Measurements from ENCODE around the gene ITIH4. TPM values are rescaled to one million over a fixed set of nuclear protein-coding genes. Genes with fewer than 3 reads are reported as not detected.
A peak's percentile ranks its signal among the peaks of the same experiment; 100 is the strongest.

The ITIH4 gene
- total and polyA plus RNA-seq, 2 of the 13 experiments (the other 11 are each of a cell fraction or from before 2014, with no cell fraction given), result 2.7 to 5.3 TPM

GRCh38 chr3:52827866-52828376 lies 2.6 kb downstream of the ITIH4 start (continued):
- TF ChIP-seq TRIM24 (CRISPR knock-in tag; IDR thresholded peaks at IDR 0.05) (no peak), ATF7-NPFF (CRISPR knock-in tag; IDR thresholded peaks at IDR 0.05; ENCODE audit: low read depth) (0 out of 2 replicates have a peak, but pooled peaks have one; percentile 32), NAIF1 (CRISPR knock-in tag; IDR thresholded peaks at IDR 0.05; ENCODE audit: borderline replicate concordance) (no peak), RBAK (CRISPR knock-in tag; IDR thresholded peaks at IDR 0.05) (no peak), KDM4B (CRISPR knock-in tag; IDR thresholded peaks at IDR 0.05) (no peak), SNAI1 (CRISPR knock-in tag; IDR thresholded peaks at IDR 0.05; ENCODE audit: borderline replicate concordance) (no peak), ZNF580 (CRISPR knock-in tag; IDR thresholded peaks at IDR 0.05; ENCODE audit: borderline replicate concordance, low read depth) (peak; percentile 64; the same call in 1 of the 2 replicates), SP4 (CRISPR knock-in tag; IDR thresholded peaks at IDR 0.05) (peak; percentile 58; the same call in 1 of the 2 replicates), PPARG (CRISPR knock-in tag; conservative IDR thresholded peaks at IDR 0.05) (peak; percentile 37; the same call in 1 of the 2 replicates), ZNF746 (CRISPR knock-in tag; IDR thresholded peaks at IDR 0.05) (no peak), ZNF230 (CRISPR knock-in tag; IDR thresholded peaks at IDR 0.05) (no peak), ZZZ3 (CRISPR knock-in tag; IDR thresholded peaks at IDR 0.05; ENCODE audit: borderline replicate concordance) (no peak), BORCS8-MEF2B (CRISPR knock-in tag; IDR thresholded peaks at IDR 0.05) (peak; percentile 41; the same call in 1 of the 2 replicates), NR3C1 (CRISPR knock-in tag; IDR thresholded peaks at IDR 0.05) (no peak), ZNF616 (CRISPR knock-in tag; IDR thresholded peaks at IDR 0.05; ENCODE audit: low read depth) (no peak), ZNF10 (CRISPR knock-in tag; IDR thresholded peaks at IDR 0.05; ENCODE audit: borderline replicate concordance, low read depth) (no peak), ZNF563 (CRISPR knock-in tag; IDR thresholded peaks at IDR 0.05) (no peak), WIZ (CRISPR knock-in tag; IDR thresholded peaks at IDR 0.05) (no peak), PBX3 (CRISPR knock-in tag; IDR thresholded peaks at IDR 0.05; ENCODE audit: borderline replicate concordance) (no peak), MED8 (CRISPR knock-in tag; IDR thresholded peaks at IDR 0.05; ENCODE audit: insufficient replicate concordance) (no peak), ZNF878 (CRISPR knock-in tag; IDR thresholded peaks at IDR 0.05) (no peak), ZNF253 (CRISPR knock-in tag; IDR thresholded peaks at IDR 0.05; ENCODE audit: borderline replicate concordance) (no peak), CCAR2 (optimal IDR thresholded peaks at IDR 0.05; ENCODE audit: low read depth, low read length) (no peak), MTF1 (CRISPR knock-in tag; IDR thresholded peaks at IDR 0.05) (no peak), ZNF768 (CRISPR knock-in tag; IDR thresholded peaks at IDR 0.05) (no peak)
- TF ChIP-seq, protein P1, sequence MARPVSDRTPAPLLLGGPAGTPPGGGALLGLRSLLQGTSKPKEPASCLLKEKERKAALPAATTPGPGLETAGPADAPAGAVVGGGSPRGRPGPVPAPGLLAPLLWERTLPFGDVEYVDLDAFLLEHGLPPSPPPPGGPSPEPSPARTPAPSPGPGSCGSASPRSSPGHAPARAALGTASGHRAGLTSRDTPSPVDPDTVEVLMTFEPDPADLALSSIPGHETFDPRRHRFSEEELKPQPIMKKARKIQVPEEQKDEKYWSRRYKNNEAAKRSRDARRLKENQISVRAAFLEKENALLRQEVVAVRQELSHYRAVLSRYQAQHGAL (CRISPR knock-in tag; IDR thresholded peaks at IDR 0.05; ENCODE audit: not compliant biosample characterization), result no peak
- TF ChIP-seq, protein P2, sequence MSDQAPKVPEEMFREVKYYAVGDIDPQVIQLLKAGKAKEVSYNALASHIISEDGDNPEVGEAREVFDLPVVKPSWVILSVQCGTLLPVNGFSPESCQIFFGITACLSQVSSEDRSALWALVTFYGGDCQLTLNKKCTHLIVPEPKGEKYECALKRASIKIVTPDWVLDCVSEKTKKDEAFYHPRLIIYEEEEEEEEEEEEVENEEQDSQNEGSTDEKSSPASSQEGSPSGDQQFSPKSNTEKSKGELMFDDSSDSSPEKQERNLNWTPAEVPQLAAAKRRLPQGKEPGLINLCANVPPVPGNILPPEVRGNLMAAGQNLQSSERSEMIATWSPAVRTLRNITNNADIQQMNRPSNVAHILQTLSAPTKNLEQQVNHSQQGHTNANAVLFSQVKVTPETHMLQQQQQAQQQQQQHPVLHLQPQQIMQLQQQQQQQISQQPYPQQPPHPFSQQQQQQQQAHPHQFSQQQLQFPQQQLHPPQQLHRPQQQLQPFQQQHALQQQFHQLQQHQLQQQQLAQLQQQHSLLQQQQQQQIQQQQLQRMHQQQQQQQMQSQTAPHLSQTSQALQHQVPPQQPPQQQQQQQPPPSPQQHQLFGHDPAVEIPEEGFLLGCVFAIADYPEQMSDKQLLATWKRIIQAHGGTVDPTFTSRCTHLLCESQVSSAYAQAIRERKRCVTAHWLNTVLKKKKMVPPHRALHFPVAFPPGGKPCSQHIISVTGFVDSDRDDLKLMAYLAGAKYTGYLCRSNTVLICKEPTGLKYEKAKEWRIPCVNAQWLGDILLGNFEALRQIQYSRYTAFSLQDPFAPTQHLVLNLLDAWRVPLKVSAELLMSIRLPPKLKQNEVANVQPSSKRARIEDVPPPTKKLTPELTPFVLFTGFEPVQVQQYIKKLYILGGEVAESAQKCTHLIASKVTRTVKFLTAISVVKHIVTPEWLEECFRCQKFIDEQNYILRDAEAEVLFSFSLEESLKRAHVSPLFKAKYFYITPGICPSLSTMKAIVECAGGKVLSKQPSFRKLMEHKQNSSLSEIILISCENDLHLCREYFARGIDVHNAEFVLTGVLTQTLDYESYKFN (CRISPR knock-in tag; conservative IDR thresholded peaks at IDR 0.05), result peak; percentile 39; the same call in 1 of the 2 replicates

All from HepG2 (cell line).